Parathyroid adenoma (tissue), 2 donors: Measurements from ENCODE around the gene ARFGAP1.

ENCODE experiments used
- H2AFZ ChIP-seq: fragments of 300-600 bp; sonication (generic); one replicate; pipeline ENCODE4 v1.7.0; 2017; ENCODE audit warnings: antibody characterized with exemption, mild to moderate bottlenecking
- H3K27ac ChIP-seq: fragments of 300-600 bp; sonication (generic); one replicate; pipeline ENCODE4 v1.7.0; 2017
- H3K27me3 ChIP-seq: fragments of 300-600 bp; sonication (generic); one replicate; pipeline ENCODE4 v1.7.0; 2017; ENCODE audit warnings: low read length; ENCODE audit not compliant: control insufficient read depth, insufficient read depth
- H3K36me3 ChIP-seq: fragments of 300-600 bp; sonication (generic); one replicate; pipeline ENCODE4 v1.7.0; 2017; ENCODE audit warnings: low read length; ENCODE audit not compliant: control insufficient read depth, insufficient read depth
- H3K4me1 ChIP-seq: fragments of 300-600 bp; sonication (generic); one replicate; pipeline ENCODE4 v1.7.0; 2017; ENCODE audit warnings: control low read depth
- H3K4me2 ChIP-seq: fragments of 300-600 bp; sonication (generic); one replicate; pipeline ENCODE4 v1.7.0; 2017; ENCODE audit warnings: low read length
- H3K4me3 ChIP-seq: fragments of 300-600 bp; sonication (generic); one replicate; pipeline ENCODE4 v1.7.0; 2017; ENCODE audit warnings: low read depth, low read length
- H3K79me2 ChIP-seq: fragments of 300-600 bp; sonication (generic); one replicate; pipeline ENCODE4 v1.7.0; 2017; ENCODE audit warnings: control low read depth
- H3K9ac ChIP-seq: fragments of 300-600 bp; sonication (generic); one replicate; pipeline ENCODE4 v1.7.0; 2017; ENCODE audit warnings: mild to moderate bottlenecking
- H3K9me3 ChIP-seq: fragments of 300-600 bp; sonication (generic); one replicate; pipeline ENCODE4 v1.7.0; 2017; ENCODE audit warnings: low read length; ENCODE audit not compliant: control insufficient read depth
- TF ChIP-seq, protein P1 (sequence below): fragments of 300-600 bp; sonication (generic); IDR thresholded peaks from one replicate; pipeline ENCODE4 v1.7.0; 2017; ENCODE audit warnings: antibody characterized with exemption, mild to moderate bottlenecking
- donor health status: primary hyperparathyroidism.

ARFGAP1 gene

GRCh38 chr20:63312690-63313348 lies 40.2 kb downstream of the ARFGAP1 start:
- H3K9ac ChIP-seq: no peak overlapping the region
- H2AFZ ChIP-seq: no peak overlapping the region
- no peaks in the 10 kb centered on the region for H3K79me2 ChIP-seq
- H3K9me3 ChIP-seq: no peaks in the 10 kb centered on the region
- TF ChIP-seq, protein P1, sequence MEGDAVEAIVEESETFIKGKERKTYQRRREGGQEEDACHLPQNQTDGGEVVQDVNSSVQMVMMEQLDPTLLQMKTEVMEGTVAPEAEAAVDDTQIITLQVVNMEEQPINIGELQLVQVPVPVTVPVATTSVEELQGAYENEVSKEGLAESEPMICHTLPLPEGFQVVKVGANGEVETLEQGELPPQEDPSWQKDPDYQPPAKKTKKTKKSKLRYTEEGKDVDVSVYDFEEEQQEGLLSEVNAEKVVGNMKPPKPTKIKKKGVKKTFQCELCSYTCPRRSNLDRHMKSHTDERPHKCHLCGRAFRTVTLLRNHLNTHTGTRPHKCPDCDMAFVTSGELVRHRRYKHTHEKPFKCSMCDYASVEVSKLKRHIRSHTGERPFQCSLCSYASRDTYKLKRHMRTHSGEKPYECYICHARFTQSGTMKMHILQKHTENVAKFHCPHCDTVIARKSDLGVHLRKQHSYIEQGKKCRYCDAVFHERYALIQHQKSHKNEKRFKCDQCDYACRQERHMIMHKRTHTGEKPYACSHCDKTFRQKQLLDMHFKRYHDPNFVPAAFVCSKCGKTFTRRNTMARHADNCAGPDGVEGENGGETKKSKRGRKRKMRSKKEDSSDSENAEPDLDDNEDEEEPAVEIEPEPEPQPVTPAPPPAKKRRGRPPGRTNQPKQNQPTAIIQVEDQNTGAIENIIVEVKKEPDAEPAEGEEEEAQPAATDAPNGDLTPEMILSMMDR: no peak
- no peaks in the 10 kb centered on the region for H3K27me3 ChIP-seq
- H3K27ac ChIP-seq: no peak overlapping the region
- H3K4me1 ChIP-seq: peaks cover 29% of the 10 kb centered on the region
- H3K4me2 ChIP-seq: no peak overlapping the region
- no peak overlapping the region for H3K4me3 ChIP-seq
- H3K36me3 ChIP-seq: no peaks in the 10 kb centered on the region

DNA sequence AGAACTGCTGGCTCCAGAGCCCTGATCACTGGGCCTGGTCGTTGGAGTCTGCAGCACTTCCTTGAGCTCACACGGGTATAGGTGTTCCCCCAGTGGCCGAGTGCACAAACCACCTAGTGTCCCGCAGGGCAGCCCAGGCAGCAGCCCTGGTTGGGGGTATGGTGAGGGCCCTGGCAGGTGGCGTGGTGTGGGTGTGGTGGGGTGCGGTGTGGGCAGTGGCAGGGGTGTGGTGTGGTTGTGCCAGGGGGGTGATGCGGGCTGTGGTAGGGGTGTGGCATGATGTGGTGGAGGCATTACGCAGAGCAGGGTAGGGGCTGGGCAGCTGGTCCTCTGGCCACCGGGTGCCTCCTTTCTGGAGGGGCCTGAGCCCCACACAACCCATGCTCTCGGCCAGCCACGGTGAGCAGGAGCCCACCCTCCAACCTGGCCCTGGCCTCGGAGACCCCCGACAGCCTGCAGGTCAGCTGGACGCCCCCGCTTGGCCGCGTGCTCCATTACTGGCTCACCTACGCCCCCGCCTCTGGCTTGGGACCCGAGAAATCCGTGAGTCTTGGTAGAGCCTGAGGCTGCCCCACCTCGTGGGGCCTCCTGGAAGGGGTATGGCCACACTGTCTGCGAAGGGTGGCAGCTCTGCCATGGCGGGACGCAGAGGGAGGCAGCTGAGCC lies 40.9 kb downstream of the ARFGAP1 start:
- H3K27me3 ChIP-seq: no peaks in the 10 kb centered on the region
- H3K4me2 ChIP-seq: no peak overlapping the region
- peaks cover 32% of the 10 kb centered on the region for H3K4me1 ChIP-seq
- H3K36me3 ChIP-seq: no peaks in the 10 kb centered on the region
- no peak overlapping the region for H3K27ac ChIP-seq
- H3K9ac ChIP-seq: no peak overlapping the region
- TF ChIP-seq, protein P1: no peak
- peaks cover under 1% of the 10 kb centered on the region for H3K79me2 ChIP-seq
- no peaks in the 10 kb centered on the region for H3K9me3 ChIP-seq
- H2AFZ ChIP-seq: no peak overlapping the region
- H3K4me3 ChIP-seq: no peak overlapping the region

- Histone ChIP-seq H3K27me3 (no peaks in the 10 kb centered on the region), H3K4me2 (no peak overlapping the region), H2AFZ (no peak overlapping the region), H3K36me3 (no peaks in the 10 kb centered on the region), H3K9ac (no peak overlapping the region), H3K79me2 (peaks cover 3% of the 10 kb centered on the region), H3K9me3 (no peaks in the 10 kb centered on the region), H3K4me3 (no peak overlapping the region), H3K27ac (no peak overlapping the region), H3K4me1 (peaks cover 31% of the 10 kb centered on the region)
- TF ChIP-seq, protein P1: no peak
These were observed 41.4 kb downstream of the ARFGAP1 start for GRCh38 chr20:63314015-63314471.

GRCh38 chr20:63314566-63315239 lies 42.1 kb downstream of the ARFGAP1 start:
- Histone ChIP-seq H2AFZ (no peak overlapping the region), H3K27ac (no peak overlapping the region), H3K4me1 (peaks cover 25% of the 10 kb centered on the region), H3K27me3 (no peaks in the 10 kb centered on the region), H3K9ac (no peak overlapping the region), H3K4me2 (no peak overlapping the region), H3K9me3 (no peaks in the 10 kb centered on the region), H3K36me3 (no peaks in the 10 kb centered on the region), H3K4me3 (no peak overlapping the region), H3K79me2 (peaks cover 3% of the 10 kb centered on the region)
- TF ChIP-seq, protein P1: no peak
